GM21367 (cell line): ENCODE measurements around the gene TTC23.
"Not testable (repeated sequence)": the region's sequence is repeated elsewhere in the genome, so short reads cannot be mapped to it uniquely, and the experiment has no call there.

Experiments
- ATAC-seq: cut with Tn5 transposase; IDR thresholded peaks from one replicate; pipeline ENCODE4 v1.9.1; 2021; ENCODE audit not compliant: unreplicated experiment

The TTC23 gene

GRCh38 chr15:99250001-99250400, 620 bp upstream of the TTC23 start:
- ATAC-seq: no peak

- ATAC-seq: no peak
Observed at GRCh38 chr15:99248000-99248715, 1.2 kb downstream of the TTC23 start.

GRCh38 chr15:99247062-99247461, 2.3 kb downstream of the TTC23 start:
- no peak for ATAC-seq

DNA sequence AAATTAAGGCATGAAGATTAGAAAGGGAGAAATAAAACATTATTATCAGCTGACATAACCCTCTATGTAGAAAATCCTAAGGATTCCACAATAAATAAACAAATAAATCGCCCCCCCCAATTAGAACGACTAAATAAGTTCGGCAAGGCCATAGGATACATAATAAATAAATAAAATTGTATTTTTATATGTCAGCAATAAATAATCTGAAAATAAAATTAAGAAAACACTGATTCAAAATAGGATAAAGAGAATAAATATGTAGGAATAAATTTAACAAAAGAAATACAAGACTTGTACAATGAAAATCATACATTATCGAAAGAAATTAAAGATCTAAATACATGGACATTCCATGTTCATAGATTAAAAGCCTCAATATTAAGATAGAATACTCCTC, 5.1 kb downstream of the TTC23 start:
- no peak for ATAC-seq

GRCh38 chr15:99241752-99242151, 7.6 kb downstream of the TTC23 start:
- no peak for ATAC-seq

DNA sequence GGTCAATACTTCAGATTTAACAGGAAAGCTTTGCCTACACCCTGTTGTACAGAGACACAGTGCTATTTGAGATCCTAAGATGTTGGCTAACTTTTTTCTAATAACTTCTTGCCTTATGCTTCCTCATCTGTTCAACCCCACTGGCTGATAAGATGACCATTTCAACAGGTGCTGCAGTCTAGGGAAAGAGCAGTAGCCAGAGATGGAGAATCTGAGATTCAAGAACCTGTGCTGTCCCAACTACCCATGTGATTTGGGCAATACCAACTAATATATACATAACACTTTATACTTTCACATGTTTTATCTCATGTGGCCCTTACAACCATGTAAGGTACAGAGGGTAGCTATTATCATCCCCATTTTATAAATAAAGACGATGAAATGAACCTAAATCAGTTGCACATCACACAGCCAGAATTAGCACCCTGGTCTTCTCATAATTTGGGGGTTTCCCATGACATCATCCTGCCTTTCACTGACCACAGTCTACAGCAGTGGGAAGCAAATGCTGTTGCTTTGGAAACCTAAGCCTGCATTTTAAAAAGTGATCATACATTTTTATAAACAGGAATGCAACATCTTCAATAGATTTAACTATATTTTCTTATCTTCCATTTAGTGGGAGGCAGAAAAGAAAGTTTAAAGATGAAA, 9.7 kb downstream of the TTC23 start:
- ATAC-seq: peak; percentile 78

DNA sequence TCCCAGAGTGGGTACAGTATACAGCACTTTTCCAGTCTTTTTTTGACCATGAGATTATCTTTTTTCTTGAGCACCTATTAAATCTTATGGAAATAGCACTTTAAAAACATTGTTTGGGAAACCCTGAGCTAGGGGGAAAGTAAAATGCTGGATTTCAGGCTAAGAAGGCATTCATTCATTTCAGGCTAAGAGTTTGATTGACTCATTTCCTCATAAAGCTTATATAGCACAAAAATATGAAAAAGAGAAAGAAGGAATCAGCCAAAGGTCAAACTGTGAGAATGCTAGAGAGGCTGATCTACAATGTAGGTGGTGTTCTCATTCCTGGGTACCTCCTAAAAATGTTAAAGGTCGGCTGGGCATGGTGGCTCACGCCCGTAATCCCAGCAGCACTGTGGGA, 10.5 kb downstream of the TTC23 start:
- no peak for ATAC-seq

GRCh38 chr15:99234160-99234559, 15.2 kb downstream of the TTC23 start:
- ATAC-seq: not testable (repeated sequence)

DNA sequence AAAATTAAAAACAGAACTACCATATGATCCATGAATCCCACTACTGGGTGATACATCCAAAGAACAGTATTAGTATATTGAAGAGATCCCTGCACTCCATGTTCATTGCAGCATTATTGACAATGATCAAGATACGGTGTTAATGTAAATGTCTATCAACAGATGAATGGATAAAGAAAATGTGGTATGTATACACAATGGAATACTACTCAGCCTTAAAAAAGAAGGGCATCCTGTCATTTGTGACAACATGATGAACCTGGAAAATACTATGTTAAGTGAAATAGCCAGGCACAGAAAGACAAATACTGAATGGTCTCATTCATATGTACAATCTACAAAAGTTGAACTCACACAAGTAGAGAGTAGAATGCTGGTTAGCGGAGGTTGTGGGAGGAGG, 16.6 kb downstream of the TTC23 start:
- ATAC-seq: no peak

DNA sequence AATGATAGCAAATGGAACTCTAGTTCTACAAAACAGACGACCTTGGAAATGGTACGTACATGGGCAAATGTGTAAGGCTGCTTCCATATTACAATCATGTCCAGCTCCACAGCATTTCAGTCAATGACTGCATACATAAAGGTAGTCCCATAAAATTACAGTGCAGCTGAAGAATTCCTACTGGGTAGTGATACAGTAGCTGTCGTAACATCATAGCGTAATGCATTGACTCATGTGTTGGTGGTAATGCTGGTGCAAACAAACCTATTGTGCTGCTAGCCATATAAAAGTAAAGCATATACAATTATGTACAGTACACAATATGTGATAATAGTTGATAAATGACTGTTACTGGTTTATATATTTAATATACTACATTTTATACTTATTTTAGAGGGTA, 18.5 kb downstream of the TTC23 start:
- no peak for ATAC-seq

GRCh38 chr15:99228120-99228770, 21.1 kb downstream of the TTC23 start:
- ATAC-seq: no peak

GRCh38 chr15:99226802-99227201, 22.6 kb downstream of the TTC23 start:
- no peak for ATAC-seq

- no peak for ATAC-seq
Observed at GRCh38 chr15:99224372-99225214, 24.8 kb downstream of the TTC23 start.

DNA sequence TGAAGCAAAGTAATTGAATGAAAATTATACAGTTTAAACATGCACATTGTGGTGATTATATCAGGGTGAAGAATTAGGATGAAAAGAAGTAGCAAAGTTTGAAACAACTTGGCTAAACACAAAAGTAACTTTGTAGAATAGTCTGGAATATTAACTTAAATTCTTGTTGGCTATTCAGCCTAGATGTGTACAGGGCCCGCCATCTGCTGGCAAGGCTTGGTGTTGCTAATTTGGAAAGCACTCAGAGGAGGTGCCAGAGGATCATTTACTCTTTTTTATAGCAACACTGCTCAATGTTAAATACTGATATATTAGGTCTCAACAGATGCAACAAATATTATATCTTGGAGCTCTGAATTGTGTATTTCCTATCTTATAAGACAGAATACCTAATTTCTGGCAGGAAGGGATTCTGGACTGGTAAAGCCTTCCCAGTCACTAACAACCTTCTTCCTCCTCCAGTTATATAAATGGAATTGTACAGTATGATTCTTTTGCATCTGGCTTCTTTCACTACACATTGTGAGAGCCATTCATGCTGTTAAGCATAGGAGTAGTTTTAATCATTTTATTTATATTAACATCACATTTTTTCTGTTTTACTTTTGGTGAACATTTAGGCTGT, 36.1 kb downstream of the TTC23 start:
- ATAC-seq: peak; percentile 79

- ATAC-seq: no peak
Observed at GRCh38 chr15:99212406-99212805, 37.0 kb downstream of the TTC23 start.

GRCh38 chr15:99211926-99212325, 37.5 kb downstream of the TTC23 start:
- ATAC-seq: no peak

DNA sequence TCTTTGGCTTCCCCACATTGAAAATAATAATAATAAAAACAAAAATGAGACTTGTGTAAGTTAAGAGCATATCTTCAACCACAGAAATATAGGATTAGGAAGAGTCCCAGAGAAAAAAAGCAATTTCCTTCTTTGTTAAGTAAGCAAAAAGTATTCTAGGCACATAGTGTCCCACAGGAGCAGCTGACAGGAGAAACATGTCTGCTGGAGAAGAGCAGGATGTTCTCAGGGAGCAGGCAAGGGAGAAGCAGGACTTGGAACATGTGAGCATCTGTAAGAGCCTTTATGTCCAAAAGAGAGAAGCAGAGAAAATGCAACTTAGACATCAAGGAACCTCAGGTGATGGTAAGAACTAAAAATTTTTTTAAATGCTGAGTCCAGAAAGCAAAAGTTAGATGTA, 39.0 kb downstream of the TTC23 start:
- ATAC-seq: no peak

GRCh38 chr15:99209326-99209725, 40.1 kb downstream of the TTC23 start:
- ATAC-seq: no peak

DNA sequence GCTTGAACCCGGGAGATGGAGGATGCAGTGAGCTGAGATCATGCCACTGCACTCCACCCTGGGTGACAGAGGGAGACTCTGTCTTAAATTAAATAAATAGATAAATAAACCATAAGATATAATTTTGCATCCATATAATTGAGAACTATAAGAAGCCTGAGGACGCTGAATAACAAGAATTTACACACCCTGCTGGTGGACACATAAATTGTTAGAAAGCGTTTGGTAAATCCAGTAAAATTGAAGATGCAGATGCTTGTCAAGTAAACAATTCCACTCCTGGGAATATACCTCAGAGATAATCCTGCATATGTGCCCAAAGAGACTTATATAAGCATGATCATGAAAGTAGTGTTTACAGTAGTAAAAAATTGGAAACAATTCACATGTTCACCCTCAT, 41.7 kb downstream of the TTC23 start:
- ATAC-seq: no peak

DNA sequence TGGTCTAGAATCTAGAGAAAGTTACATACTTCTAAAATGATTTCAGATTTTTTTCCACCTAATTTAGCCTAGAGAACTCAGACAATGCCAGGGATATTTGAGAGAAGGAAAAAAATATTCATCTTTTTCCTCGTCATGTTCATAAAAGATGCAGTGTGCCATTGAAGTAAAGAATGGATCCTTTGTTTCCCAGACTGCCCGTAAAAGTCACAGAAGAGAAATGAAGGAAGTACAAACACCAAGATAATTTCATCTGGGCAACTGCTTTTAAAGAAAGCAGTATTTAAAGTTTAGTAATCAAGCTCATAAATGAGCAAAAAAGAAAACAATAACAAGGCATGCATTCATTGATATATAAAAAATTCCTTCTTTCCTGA, 47.2 kb downstream of the TTC23 start:
- ATAC-seq: no peak
